ENCODE measurements around the gene ENTPD7. TPM values are rescaled to one million over a fixed set of nuclear protein-coding genes. Genes with fewer than 3 reads are reported as not detected.

ENTPD7 gene
- total and polyA plus RNA-seq, 9 of the 15 experiments (the other 6 are each of a cell fraction or from before 2014, with no cell fraction given) = 1.4 to 13.9 (median 8.5) TPM

DNA sequence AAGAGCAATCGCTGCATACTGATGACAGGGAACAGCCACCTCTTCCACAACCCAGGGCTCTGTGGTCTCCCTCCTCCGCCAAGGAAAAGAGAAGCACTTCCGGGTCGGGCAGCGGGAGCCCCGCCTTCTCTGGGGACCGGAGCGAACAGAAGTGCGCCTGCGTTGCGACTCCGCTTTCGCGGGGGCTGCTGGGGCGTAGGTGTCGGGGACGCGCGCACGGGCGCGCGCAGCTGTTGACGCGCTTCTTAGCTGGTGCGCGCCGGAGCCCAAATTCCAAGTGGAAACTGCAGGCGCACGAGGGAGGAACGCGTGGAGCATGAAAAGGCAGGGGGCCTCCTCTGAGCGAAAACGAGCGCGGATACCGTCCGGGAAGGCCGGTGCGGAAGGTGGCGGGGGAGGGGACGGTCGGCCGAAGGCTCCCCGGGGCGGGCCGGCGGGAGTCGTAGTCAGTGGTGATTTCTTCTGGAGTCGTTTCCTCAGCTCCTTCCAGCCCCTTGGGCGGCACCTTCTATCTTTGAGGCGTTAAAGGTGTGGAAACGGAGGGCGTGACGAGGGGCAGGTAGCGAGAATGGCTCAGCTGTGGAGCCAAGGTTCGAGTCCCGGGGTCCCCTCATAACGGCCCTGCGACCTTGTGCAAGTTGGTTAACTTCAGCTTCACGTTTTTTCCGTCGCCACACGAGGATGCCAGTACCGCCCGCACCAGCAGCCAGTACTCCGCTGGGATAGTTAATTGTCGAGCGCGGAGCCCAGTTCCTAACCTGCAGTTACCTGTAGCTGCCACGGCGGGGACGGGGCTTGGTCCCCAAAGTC, 72.9 kb downstream of the ENTPD7 start, which contains the start of the genes COX15 and CUTC (continued):
- TF ChIP-seq, protein P1, sequence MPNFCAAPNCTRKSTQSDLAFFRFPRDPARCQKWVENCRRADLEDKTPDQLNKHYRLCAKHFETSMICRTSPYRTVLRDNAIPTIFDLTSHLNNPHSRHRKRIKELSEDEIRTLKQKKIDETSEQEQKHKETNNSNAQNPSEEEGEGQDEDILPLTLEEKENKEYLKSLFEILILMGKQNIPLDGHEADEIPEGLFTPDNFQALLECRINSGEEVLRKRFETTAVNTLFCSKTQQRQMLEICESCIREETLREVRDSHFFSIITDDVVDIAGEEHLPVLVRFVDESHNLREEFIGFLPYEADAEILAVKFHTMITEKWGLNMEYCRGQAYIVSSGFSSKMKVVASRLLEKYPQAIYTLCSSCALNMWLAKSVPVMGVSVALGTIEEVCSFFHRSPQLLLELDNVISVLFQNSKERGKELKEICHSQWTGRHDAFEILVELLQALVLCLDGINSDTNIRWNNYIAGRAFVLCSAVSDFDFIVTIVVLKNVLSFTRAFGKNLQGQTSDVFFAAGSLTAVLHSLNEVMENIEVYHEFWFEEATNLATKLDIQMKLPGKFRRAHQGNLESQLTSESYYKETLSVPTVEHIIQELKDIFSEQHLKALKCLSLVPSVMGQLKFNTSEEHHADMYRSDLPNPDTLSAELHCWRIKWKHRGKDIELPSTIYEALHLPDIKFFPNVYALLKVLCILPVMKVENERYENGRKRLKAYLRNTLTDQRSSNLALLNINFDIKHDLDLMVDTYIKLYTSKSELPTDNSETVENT (CRISPR knock-in tag; IDR thresholded peaks at IDR 0.05) = no peak
- TF ChIP-seq GTF2E2 (tag; IDR thresholded peaks at IDR 0.05) (peak; percentile 87; the same call in 1 of the 2 replicates), PCBP1 (IDR thresholded peaks at IDR 0.05; ENCODE audit: low read depth, low read length, poor library complexity, severe bottlenecking) (no peak), BMI1 (IDR thresholded peaks at IDR 0.05; ENCODE audit: low read length) (no peak), ZNF444 (CRISPR knock-in tag; IDR thresholded peaks at IDR 0.05) (no peak), TCF7 (IDR thresholded peaks at IDR 0.05; ENCODE audit: borderline replicate concordance) (no peak), MEF2A (IDR thresholded peaks at IDR 0.05; ENCODE audit: control insufficient read depth, low read depth, low read length) (no peak), TAF15 (IDR thresholded peaks at IDR 0.05; ENCODE audit: low read depth, low read length) (no peak)
- TF ChIP-seq, protein P2, sequence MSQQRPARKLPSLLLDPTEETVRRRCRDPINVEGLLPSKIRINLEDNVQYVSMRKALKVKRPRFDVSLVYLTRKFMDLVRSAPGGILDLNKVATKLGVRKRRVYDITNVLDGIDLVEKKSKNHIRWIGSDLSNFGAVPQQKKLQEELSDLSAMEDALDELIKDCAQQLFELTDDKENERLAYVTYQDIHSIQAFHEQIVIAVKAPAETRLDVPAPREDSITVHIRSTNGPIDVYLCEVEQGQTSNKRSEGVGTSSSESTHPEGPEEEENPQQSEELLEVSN (IDR thresholded peaks at IDR 0.05; ENCODE audit: borderline replicate concordance in 1 of 2, extremely low read depth in 1 of 2, insufficient read depth in 1 of 2, insufficient read length in 1 of 2, low read depth in 1 of 2, low read length in 1 of 2, poor library complexity in 1 of 2, severe bottlenecking in 1 of 2) = peak in 1 of 2 experiments; percentile 35
- TF ChIP-seq, protein P3, sequence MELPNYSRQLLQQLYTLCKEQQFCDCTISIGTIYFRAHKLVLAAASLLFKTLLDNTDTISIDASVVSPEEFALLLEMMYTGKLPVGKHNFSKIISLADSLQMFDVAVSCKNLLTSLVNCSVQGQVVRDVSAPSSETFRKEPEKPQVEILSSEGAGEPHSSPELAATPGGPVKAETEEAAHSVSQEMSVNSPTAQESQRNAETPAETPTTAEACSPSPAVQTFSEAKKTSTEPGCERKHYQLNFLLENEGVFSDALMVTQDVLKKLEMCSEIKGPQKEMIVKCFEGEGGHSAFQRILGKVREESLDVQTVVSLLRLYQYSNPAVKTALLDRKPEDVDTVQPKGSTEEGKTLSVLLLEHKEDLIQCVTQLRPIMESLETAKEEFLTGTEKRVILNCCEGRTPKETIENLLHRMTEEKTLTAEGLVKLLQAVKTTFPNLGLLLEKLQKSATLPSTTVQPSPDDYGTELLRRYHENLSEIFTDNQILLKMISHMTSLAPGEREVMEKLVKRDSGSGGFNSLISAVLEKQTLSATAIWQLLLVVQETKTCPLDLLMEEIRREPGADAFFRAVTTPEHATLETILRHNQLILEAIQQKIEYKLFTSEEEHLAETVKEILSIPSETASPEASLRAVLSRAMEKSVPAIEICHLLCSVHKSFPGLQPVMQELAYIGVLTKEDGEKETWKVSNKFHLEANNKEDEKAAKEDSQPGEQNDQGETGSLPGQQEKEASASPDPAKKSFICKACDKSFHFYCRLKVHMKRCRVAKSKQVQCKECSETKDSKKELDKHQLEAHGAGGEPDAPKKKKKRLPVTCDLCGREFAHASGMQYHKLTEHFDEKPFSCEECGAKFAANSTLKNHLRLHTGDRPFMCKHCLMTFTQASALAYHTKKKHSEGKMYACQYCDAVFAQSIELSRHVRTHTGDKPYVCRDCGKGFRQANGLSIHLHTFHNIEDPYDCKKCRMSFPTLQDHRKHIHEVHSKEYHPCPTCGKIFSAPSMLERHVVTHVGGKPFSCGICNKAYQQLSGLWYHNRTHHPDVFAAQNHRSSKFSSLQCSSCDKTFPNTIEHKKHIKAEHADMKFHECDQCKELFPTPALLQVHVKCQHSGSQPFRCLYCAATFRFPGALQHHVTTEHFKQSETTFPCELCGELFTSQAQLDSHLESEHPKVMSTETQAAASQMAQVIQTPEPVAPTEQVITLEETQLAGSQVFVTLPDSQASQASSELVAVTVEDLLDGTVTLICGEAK (IDR thresholded peaks at IDR 0.05) = peak; percentile 92
- TF ChIP-seq, protein P3 (CRISPR knock-in tag; IDR thresholded peaks at IDR 0.05) = no peak
- TF ChIP-seq, protein P4, sequence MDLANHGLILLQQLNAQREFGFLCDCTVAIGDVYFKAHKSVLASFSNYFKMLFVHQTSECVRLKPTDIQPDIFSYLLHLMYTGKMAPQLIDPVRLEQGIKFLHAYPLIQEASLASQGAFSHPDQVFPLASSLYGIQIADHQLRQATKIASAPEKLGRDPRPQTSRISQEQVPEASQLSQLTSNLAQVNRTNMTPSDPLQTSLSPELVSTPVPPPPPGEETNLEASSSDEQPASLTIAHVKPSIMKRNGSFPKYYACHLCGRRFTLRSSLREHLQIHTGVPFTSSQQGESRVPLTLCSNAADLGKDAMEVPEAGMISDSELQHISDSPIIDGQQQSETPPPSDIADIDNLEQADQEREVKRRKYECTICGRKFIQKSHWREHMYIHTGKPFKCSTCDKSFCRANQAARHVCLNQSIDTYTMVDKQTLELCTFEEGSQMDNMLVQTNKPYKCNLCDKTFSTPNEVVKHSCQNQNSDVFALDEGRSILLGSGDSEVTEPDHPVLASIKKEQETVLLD (IDR thresholded peaks at IDR 0.05) = peak; percentile 62; the same call in 1 of the 2 replicates
